PC-3 (cell line): Measurements from ENCODE around the gene KCTD2. TPM values are rescaled to one million over a fixed set of nuclear protein-coding genes. Genes with fewer than 3 reads are reported as not detected.
A peak's percentile ranks its signal among the peaks of the same experiment; 100 is the strongest.

Experiments
- ATAC-seq: fragments of 200-7000 bp; cut with Tn5 transposase; 2 replicates; pipeline ENCODE4 v1.9.1; 2020; ENCODE audit warnings: mild to moderate bottlenecking, moderate library complexity
- BruUV-seq: library from RNA; stranded (reverse); fragments of 400-500 nt; replicated peaks from 2 replicates; lab custom pipeline; 2021; lab: Mats Ljungman, UMichigan
- CTCF ChIA-PET: fragments of 300-600 bp; sonication (Branson Sonifier 250); formaldehyde crosslinking; loops from one replicate; lab custom pipeline; 2022; ENCODE audit warnings: antibody characterized with exemption; lab: Charles Lee
- POLR2A ChIA-PET: fragments of 300-600 bp; sonication (Branson Sonifier 250); formaldehyde crosslinking; loops from one replicate; lab custom pipeline; 2022; ENCODE audit warnings: antibody characterized with exemption; ENCODE audit not compliant: unreplicated experiment; lab: Charles Lee
- DNase-seq: peaks from one replicate; pipeline ENCODE4 v3.0.0-alpha.2; 2015
- H2AFZ ChIP-seq: fragments of 300-600 bp; sonication (generic); 2 replicates; pipeline ENCODE4 v1.6.0; 2016; ENCODE audit warnings: antibody characterized with exemption, low read length
- H3F3A ChIP-seq: fragments of 300-600 bp; sonication (generic); one replicate; pipeline ENCODE4 v1.6.0; 2017; ENCODE audit warnings: antibody characterized with exemption, low read length, control low read depth, mild to moderate bottlenecking; ENCODE audit not compliant: unreplicated experiment
- H3K27ac ChIP-seq: fragments of 300-600 bp; sonication (generic); 2 replicates; pipeline ENCODE4 v1.5.1; 2016; ENCODE audit warnings: mild to moderate bottlenecking, low read length
- H3K27me3 ChIP-seq: fragments of 300-600 bp; sonication (generic); 2 replicates; pipeline ENCODE4 v1.6.1; 2016; ENCODE audit warnings: low read length, mixed read lengths
- H3K36me3 ChIP-seq: fragments of 300-600 bp; sonication (generic); 2 replicates; pipeline ENCODE4 v1.6.1; 2016; ENCODE audit warnings: low read depth, mixed run types, low read length, mixed read lengths
- H3K4me1 ChIP-seq: fragments of 300-600 bp; sonication (generic); 2 replicates; pipeline ENCODE4 v1.5.1; 2016; ENCODE audit warnings: low read length; ENCODE audit not compliant: insufficient read depth
- H3K4me2 ChIP-seq: fragments of 300-600 bp; sonication (generic); 2 replicates; pipeline ENCODE4 v1.6.0; 2016; ENCODE audit warnings: low read length
- H3K4me3 ChIP-seq: fragments of 300-600 bp; sonication (generic); 2 replicates; pipeline ENCODE4 v1.5.1; 2016; ENCODE audit warnings: mild to moderate bottlenecking, low read length, mixed read lengths
- H3K79me2 ChIP-seq: fragments of 300-600 bp; sonication (generic); 2 replicates; pipeline ENCODE4 v1.6.1; 2017; ENCODE audit warnings: low read length, mixed read lengths
- H3K9ac ChIP-seq: fragments of 300-600 bp; sonication (generic); 2 replicates; pipeline ENCODE4 v1.6.0; 2016; ENCODE audit warnings: mild to moderate bottlenecking, low read length
- H3K9me2 ChIP-seq: fragments of 300-600 bp; sonication (generic); replicated peaks from 2 replicates; pipeline ENCODE4 v1.6.1; 2016; ENCODE audit warnings: mixed run types, low read length, mixed read lengths
- H3K9me3 ChIP-seq: fragments of 300-600 bp; sonication (generic); 2 replicates; pipeline ENCODE4 v1.6.1; 2016; ENCODE audit warnings: low read length, mixed read lengths
- H4K20me1 ChIP-seq: fragments of 300-600 bp; sonication (generic); 2 replicates; pipeline ENCODE4 v1.6.1; 2016; ENCODE audit warnings: low read length, mixed read lengths
- EZH2 ChIP-seq: fragments of 300-600 bp; sonication (generic); IDR thresholded peaks from one replicate; pipeline ENCODE4 v1.6.1; 2017; ENCODE audit warnings: antibody characterized with exemption, mild to moderate bottlenecking, low read length; ENCODE audit not compliant: unreplicated experiment
- EZH2phosphoT487 ChIP-seq: fragments of 300-600 bp; sonication (generic); IDR thresholded peaks from 2 replicates; pipeline ENCODE4 v1.6.1; 2018; ENCODE audit warnings: mild to moderate bottlenecking, antibody characterized with exemption, low read length, borderline replicate concordance
- intact Hi-C: fragments of 100-400 bp; cut with micrococcal nuclease; formaldehyde crosslinking; loops from 2 replicates; pipeline ENCODE4 v1.9.0; 2023
- total RNA-seq: library from RNA; depleted of rRNA; stranded (reverse); fragments of >200 nt; gene quantifications from 2 replicates; pipeline ENCODE4 v1.2.3, GENCODE V29; 2014
- TF ChIP-seq, protein P1 (sequence below): fragments of 300-600 bp; sonication (generic); conservative IDR thresholded peaks from 2 replicates; pipeline ENCODE4 v1.5.1; 2017; ENCODE audit warnings: antibody characterized with exemption, low read depth, mild to moderate bottlenecking, low read length

Gene KCTD2
- total RNA-seq, 1 experiment from 2014 or later: 28.0 TPM

DNA sequence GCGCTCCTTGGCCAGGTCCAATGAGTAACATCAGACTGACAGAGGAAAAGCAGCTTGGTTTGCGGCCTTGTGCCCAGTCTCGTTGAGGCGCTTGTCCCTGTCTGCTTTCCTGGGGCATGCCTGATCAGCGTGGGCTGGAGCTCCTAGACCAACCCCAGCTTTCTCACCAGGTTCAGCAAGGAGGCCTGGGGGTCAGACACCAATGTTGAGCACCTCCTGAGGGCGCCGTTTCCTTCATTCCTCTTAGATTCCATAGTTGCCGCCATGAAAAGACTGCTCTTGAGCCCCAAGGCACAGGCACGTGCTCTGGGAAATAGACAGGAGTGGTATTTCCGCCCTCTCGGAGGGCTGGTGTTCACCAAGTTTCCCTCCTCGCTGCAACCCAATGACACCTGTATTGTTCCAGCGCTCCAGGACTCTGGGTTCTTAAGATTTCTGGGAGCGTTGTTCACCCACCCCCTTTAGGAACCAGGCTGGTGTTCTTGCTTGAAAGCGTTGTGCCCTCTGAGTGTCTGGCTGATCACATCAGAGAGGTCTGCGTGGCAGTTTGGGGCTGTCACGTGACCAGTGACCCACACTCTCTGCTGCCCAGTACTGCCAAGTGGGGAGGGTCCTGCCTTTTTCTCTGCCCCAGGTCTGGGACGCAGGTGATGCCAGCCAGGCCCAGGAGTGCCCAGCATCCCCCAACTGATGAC is 18.0 kb downstream of the KCTD2 start:
- Histone ChIP-seq H3F3A (no peaks in the 10 kb centered on the region), H2AFZ (no peak overlapping the region), H3K27me3 (no peaks in the 10 kb centered on the region), H3K4me2 (no peak overlapping the region), H3K27ac (no peak overlapping the region), H3K9me3 (no peaks in the 10 kb centered on the region), H3K4me3 (no peak overlapping the region), H3K79me2 (no peaks in the 10 kb centered on the region), H3K9me2 (no peaks in the 10 kb centered on the region), H3K36me3 (peaks cover 34% of the 10 kb centered on the region; the same call in 1 of the 2 replicates), H3K9ac (no peak overlapping the region), H3K4me1 (no peaks in the 10 kb centered on the region), H4K20me1 (no peaks in the 10 kb centered on the region)
- ChIA-PET CTCF (no interaction called here), POLR2A (interaction anchor here (0.7 kb wide), 1 partner anchor 62 kb away, joined by 3 read pairs; no protein-coding TSS in a partner anchor)
- intact Hi-C loops: no loop called here
- ATAC-seq (no peak), DNase-seq (no peak)
- TF ChIP-seq, protein P1, sequence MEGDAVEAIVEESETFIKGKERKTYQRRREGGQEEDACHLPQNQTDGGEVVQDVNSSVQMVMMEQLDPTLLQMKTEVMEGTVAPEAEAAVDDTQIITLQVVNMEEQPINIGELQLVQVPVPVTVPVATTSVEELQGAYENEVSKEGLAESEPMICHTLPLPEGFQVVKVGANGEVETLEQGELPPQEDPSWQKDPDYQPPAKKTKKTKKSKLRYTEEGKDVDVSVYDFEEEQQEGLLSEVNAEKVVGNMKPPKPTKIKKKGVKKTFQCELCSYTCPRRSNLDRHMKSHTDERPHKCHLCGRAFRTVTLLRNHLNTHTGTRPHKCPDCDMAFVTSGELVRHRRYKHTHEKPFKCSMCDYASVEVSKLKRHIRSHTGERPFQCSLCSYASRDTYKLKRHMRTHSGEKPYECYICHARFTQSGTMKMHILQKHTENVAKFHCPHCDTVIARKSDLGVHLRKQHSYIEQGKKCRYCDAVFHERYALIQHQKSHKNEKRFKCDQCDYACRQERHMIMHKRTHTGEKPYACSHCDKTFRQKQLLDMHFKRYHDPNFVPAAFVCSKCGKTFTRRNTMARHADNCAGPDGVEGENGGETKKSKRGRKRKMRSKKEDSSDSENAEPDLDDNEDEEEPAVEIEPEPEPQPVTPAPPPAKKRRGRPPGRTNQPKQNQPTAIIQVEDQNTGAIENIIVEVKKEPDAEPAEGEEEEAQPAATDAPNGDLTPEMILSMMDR: 0 out of 2 replicates have a peak, but pooled peaks have one; percentile 15
- TF ChIP-seq EZH2 (no peak), EZH2phosphoT487 (no peak)
- no TSS peak for BruUV-seq

DNA sequence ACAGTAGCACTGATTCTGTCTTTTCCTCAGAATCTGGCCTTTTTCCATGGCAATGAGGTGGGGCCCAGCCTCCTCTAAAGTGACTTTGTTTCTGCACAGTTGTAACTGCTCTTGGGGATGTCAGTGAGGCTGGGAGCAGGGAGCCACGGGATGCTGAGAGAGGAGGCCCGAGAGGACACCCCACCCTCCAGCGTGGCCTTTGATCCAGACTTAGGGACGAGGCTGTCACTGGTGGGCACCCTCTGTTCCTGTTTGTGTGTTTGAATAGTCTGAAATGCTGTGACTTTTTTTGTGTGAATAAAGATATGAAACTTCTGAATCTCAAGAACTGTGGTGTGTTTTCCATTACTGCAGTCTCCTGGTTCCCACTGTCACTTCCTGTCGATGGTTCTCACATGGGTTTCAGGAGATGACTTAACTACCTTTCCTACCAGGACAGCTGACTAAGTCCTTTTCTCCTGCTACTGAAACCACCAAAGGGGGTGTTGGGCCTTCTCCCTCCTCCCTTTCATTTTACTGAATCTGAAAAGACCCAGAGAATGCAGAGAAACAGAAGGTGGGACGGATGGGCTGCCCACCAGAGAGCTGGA is 18.6 kb downstream of the KCTD2 start:
- TF ChIP-seq EZH2phosphoT487 (no peak), EZH2 (no peak)
- TF ChIP-seq, protein P1: no peak
- no TSS peak for BruUV-seq
- Histone ChIP-seq H3K9ac (no peak overlapping the region), H3K9me2 (no peaks in the 10 kb centered on the region), H3K36me3 (peaks cover 34% of the 10 kb centered on the region; the same call in 1 of the 2 replicates), H3K4me3 (no peak overlapping the region), H4K20me1 (no peaks in the 10 kb centered on the region), H3K4me2 (no peak overlapping the region), H3K27ac (no peak overlapping the region), H3K79me2 (no peaks in the 10 kb centered on the region), H3F3A (no peaks in the 10 kb centered on the region), H3K9me3 (no peaks in the 10 kb centered on the region), H3K27me3 (no peaks in the 10 kb centered on the region), H3K4me1 (no peaks in the 10 kb centered on the region), H2AFZ (no peak overlapping the region)
- DNase-seq (no peak), ATAC-seq (no peak)
- intact Hi-C loops: no loop called here
- ChIA-PET CTCF (no interaction called here), POLR2A (interaction anchor here (0.7 kb wide), 1 partner anchor 13 kb away, joined by 3 read pairs; no protein-coding TSS in a partner anchor)
